Measurements from ENCODE around the gene ARHGAP44.

Gene ARHGAP44

GRCh38 chr17:13017655-13018459 is 228.6 kb downstream of the ARHGAP44 start, which contains the start of gene ELAC2 (continued):
- TF ChIP-seq ZNF585B (tag by site-specific recombination; IDR thresholded peaks at IDR 0.05) (no peak), ZNF768 (tag by site-specific recombination; IDR thresholded peaks at IDR 0.05) (no peak), ZNF16 (tag by site-specific recombination; IDR thresholded peaks at IDR 0.05; ENCODE audit: low read depth) (no peak), SP2 (tag by site-specific recombination; IDR thresholded peaks at IDR 0.05) (peak; percentile 96), ZNF155 (tag by site-specific recombination; IDR thresholded peaks at IDR 0.05) (no peak), ZBTB8A (tag by site-specific recombination; IDR thresholded peaks at IDR 0.05) (peak; percentile 96), KLF8 (tag by site-specific recombination; IDR thresholded peaks at IDR 0.05) (peak; percentile 85), ZNF610 (tag by site-specific recombination; IDR thresholded peaks at IDR 0.05; ENCODE audit: borderline replicate concordance) (peak; percentile 96), ZNF530 (tag by site-specific recombination; IDR thresholded peaks at IDR 0.05; ENCODE audit: low read depth) (no peak), ZSCAN23 (tag by site-specific recombination; IDR thresholded peaks at IDR 0.05) (no peak), ZNF121 (tag by site-specific recombination; IDR thresholded peaks at IDR 0.05) (peak; percentile 47; the same call in 1 of the 2 replicates), REST (tag by site-specific recombination; IDR thresholded peaks at IDR 0.05) (0 out of 2 replicates have a peak, but pooled peaks have one; percentile 14), ZNF114 (tag by site-specific recombination; IDR thresholded peaks at IDR 0.05) (no peak), ZNF654 (tag by site-specific recombination; IDR thresholded peaks at IDR 0.05; ENCODE audit: low read depth) (no peak), REPIN1 (tag by site-specific recombination; IDR thresholded peaks at IDR 0.05; ENCODE audit: low read depth) (no peak), ZNF292 (tag by site-specific recombination; IDR thresholded peaks at IDR 0.05; ENCODE audit: borderline replicate concordance, low read depth) (no peak), ZNF302 (tag by site-specific recombination; IDR thresholded peaks at IDR 0.05; ENCODE audit: low read depth) (no peak), ZNF174 (tag by site-specific recombination; IDR thresholded peaks at IDR 0.05) (no peak), ZNF311 (tag by site-specific recombination; IDR thresholded peaks at IDR 0.05; ENCODE audit: borderline replicate concordance) (no peak), PBX3 (CRISPR knock-in tag; IDR thresholded peaks at IDR 0.05) (0 out of 2 replicates have a peak, but pooled peaks have one; percentile 25), PRDM6 (tag by site-specific recombination; IDR thresholded peaks at IDR 0.05) (no peak), ZNF623 (tag by site-specific recombination; IDR thresholded peaks at IDR 0.05) (no peak), ZNF555 (tag by site-specific recombination; conservative IDR thresholded peaks at IDR 0.05) (no peak), ZNF701 (tag by site-specific recombination; IDR thresholded peaks at IDR 0.05) (no peak), ZNF629 (tag by site-specific recombination; IDR thresholded peaks at IDR 0.05) (peak; percentile 31; the same call in 1 of the 2 replicates), ZNF560 (tag by site-specific recombination; IDR thresholded peaks at IDR 0.05; ENCODE audit: borderline replicate concordance) (no peak), ZNF416 (tag by site-specific recombination; IDR thresholded peaks at IDR 0.05) (no peak), KLF16 (tag by site-specific recombination; IDR thresholded peaks at IDR 0.05) (peak; percentile 91), OVOL3 (tag by site-specific recombination; IDR thresholded peaks at IDR 0.05) (no peak; the same call in 1 of the 2 replicates), HOXC10 (CRISPR knock-in tag; IDR thresholded peaks at IDR 0.05) (no peak), ZBTB20 (tag by site-specific recombination; IDR thresholded peaks at IDR 0.05) (peak; percentile 78), ZNF2 (tag by site-specific recombination; IDR thresholded peaks at IDR 0.05) (no peak; the same call in 1 of the 2 replicates), ZNF473 (tag by site-specific recombination; IDR thresholded peaks at IDR 0.05) (no peak), ZNF24 (tag by site-specific recombination; IDR thresholded peaks at IDR 0.05) (no peak)
- TF ChIP-seq, protein P1, sequence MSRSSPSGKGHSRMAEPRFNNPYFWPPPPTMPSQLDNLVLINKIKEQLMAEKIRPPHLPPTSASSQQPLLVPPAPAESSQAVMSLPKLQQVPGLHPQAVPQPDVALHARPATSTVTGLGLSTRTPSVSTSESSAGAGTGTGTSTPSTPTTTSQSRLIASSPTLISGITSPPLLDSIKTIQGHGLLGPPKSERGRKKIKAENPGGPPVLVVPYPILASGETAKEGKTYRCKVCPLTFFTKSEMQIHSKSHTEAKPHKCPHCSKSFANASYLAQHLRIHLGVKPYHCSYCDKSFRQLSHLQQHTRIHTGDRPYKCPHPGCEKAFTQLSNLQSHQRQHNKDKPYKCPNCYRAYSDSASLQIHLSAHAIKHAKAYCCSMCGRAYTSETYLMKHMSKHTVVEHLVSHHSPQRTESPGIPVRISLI (tag by site-specific recombination; IDR thresholded peaks at IDR 0.05): peak; percentile 96

Data from HEK293 (cell line).